Left renal cortex interstitium (tissue), 4 donors: ENCODE measurements around the gene PTPRK. TPM values are rescaled to one million over a fixed set of nuclear protein-coding genes. Genes with fewer than 3 reads are reported as not detected.

Experiments
- DNase-seq, 4 donors: peaks; one replicate each; pipeline ENCODE4 v3.0.0-alpha.2; 2013; ENCODE audit warnings: low read depth in 4 of 4, low spot score in 2 of 4, missing footprints in 1 of 4
- polyA plus RNA-seq, 4 donors: library from polyadenylated mRNA; unstranded; fragments of 120-200 nt; gene quantifications; one replicate each; pipeline ENCODE4 v1.2.1, GENCODE V29; 2013; ENCODE audit not compliant: insufficient read length in 4 of 4

The PTPRK gene
- polyA plus RNA-seq, 4 donors, result 47.6 to 56.0 (median 49.7) TPM

DNA sequence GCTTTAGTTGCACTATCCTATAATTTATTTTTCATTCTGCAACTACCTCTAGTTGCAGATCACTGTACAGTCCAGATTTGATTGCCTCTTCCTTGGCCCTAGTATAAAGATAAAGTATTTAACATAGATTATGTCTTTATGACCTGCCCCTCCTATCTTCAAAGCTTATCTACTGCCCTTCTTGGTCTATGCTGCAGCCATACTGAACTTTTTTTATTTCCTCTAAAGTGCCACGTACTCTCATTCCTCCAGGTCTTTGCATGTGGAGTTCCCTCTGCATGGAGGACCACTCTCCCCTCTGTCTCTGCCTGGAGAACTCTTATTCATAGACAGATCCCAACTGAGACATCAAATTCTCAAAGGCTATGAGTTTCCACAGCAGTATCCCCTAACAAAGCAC is 168.0 kb downstream of the PTPRK start:
- DNase-seq, result no peak

DNA sequence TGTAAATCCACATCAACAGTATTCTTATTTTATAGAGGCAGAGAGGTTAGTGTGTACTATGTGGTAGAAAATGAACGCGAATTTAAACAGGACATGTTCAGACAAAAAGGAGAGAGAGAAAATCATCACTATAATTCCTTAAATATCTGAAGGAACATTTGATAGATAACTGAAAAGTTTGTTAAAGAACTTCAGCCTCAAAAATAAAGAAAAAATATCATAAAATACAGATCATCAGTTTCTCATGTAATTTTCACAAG is 169.2 kb downstream of the PTPRK start:
- DNase-seq, result no peak

DNA sequence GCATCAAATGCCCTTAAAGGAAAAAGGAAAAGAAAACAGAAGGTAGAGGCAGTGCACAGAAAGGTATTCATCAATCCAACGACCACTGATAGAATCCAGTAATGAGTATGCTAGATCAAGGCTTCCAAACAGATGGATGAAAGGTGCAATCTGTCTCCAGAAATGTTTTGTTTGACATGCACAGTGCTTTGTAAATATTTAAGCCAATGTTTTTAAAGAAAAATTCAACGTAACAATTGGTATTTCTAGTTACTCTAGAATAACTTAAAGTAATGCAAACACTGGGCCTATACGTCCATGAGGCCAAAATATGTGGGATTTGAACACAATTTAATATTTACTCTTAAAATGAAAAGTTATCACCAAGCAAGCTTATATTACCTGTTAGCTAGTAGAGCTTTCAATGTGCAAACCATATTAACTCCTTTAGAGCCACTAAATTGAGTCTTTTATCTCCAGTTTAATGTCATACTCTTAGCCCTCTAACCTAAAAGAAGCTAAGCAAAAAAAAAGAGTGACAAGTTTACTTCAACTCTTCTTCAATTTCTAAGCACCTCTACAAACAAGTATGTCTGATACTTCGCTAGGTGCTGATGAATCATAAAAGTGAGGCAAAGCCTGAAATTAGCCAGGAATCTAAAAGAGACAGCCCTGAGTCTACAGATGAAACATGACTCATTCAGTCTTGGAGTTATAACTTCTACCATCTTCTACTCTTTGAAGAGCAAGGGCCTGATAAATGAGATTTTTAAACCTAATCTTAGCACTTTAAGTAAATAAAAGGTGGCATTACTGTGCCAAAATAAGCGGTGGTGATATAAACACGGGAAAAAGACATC is 169.8 kb downstream of the PTPRK start:
- no peak for DNase-seq

DNA sequence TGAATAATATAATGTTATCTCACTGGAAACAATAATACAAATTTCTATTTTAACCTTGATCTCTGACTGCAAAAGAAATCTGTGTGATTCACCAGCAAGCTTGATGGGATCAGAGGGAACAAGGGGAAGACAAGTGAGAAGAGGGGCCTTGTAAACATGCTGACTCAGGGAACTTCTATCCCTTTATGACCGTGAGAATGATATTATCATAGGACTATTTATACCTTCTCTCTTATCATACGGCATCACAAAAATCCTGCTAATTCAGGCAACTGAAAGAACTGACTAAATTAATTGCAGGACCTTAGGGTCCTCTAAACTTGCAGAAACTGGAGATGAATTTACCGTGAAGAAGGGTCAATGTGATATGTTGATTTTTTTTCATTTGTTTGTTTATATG is 173.3 kb downstream of the PTPRK start:
- DNase-seq, result no peak

DNA sequence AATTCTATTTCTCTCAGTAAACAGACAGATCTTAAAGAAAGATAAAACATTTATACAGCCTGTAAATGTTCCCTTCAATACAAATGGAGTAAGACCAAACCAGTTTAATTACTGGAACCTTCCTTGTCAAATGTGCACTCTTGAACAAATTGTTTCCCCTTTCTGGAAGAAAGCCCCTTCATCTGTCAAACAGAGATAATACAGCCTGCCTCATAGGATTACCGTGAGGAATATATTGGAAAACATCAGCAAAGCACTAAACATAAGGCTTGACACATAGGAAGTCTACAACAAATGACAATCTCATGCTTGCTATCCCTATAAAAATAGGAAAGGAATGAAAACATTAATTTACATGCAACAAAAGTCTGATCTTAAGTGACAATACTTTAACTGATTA is 173.8 kb downstream of the PTPRK start:
- no peak for DNase-seq

DNA sequence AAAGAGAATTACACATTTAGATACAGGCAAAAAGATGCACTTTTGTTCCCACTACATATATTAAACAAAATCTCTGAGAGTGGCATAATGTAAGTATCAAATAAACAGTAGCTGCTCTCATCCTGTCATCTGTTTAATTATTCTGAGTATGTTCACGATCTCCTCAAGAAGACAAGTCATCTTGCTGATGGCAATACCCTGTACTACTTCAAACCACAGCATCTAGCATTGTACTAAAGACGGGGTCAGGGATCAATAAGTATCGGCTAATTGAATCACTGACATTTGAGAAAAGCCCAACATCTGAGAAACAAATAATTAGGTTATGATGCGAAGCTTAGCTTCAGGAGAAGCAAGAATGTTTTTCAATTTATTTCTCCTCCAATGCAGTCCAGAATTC is 175.1 kb downstream of the PTPRK start:
- no peak for DNase-seq

DNA sequence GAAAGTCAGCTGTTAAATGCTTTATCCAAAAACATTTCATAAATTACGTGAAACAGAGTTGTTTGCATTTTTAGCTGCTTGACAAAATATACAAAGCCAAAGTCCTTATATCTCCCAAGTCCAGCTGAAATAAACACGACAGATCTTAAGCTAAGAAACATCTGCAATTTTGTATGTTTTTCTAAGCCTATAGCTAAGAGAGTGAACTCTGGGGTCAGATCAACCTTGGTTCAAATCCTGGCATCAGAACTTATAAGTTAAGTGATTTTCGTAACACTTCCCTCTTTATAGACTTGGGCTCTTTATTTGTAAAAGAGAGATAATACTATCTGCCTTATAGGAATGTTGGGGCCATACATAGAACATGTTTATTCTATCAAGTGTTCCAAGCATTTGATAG is 176.7 kb downstream of the PTPRK start:
- DNase-seq, result no peak

DNA sequence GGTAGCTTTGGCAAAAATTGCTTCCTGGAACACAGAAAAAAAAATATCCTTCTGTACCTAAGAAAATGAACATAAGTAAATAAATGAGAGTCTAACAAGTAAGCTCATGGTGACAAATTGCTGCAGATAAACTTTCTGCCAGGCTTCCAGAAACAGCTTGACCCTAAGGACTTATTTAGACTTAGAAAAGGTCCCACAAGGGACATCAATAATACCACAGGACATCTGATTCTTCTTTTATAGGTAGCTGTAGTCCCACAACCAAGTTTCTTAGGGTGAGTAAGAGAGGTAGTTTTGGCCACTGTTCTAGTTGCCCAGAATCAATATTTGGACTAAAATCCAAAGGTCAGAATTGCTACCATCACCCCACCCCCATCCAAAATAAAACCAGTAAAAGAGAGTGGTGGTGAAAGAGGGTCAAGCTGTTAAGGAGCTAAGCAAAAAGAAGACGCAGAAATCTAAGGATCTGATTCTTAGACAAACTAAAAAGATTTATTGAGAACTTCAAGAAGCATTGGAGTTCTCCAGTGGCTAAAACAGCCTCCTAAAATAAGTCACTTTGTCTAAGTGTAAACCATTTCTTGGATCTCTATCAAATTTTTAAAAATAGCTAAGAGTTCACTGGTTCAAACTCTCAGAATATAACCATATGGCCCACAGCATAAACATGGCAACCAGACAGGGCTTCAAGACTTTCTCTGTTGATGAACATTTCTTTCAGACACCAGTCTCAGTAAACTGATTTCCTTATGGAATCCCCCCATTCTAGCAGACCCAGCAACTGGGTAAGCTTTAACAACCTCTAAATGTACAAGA is 180.6 kb downstream of the PTPRK start:
- DNase-seq, result no peak

DNA sequence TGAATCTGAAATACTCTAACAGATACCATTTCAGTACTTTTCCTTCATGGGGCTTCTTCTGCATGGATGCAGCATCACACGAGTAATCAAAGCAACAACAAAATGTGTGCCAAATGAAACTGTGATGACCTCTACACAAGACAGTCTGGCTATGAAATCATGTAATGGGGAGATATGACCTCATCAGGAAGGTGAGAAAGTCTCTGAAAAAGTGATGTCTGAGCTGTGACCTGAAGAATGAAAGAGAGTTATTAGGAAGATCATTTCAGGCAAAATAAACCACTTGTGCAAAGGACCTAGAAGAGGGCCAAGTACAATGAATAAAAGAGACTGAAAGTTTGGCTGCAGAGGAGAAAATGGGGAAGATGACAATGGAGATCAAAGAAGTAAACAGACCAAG is 182.8 kb downstream of the PTPRK start:
- no peak for DNase-seq

DNA sequence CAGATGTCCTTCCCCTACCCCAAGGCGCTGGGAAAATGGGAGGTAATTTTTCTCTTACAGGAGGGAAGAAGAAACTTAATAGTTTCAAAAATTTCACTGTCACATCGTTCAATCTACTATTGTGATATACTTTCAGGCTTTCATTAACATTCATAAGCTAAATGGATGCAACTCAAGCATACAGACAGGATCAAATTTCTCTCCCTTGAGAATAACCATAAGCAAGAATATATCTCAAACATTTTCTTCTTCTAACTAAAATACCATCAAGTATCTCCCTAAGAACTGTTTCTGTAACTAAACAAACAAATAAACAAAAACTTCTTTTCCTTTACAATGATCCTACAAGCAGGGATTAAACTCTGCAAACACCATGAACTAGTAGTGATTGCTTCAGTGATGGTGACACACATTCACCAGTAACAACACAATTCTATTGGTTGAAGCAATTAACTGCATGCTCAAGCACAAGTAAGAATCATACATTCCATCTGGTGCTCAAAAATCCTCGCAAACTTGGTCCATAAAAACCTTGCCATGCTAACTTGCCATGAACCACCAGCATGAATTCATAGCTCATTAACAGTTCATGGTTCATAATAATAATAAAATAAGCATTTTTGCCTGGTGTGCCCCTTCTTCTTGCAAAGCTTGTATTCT is 183.8 kb downstream of the PTPRK start:
- no peak for DNase-seq

DNA sequence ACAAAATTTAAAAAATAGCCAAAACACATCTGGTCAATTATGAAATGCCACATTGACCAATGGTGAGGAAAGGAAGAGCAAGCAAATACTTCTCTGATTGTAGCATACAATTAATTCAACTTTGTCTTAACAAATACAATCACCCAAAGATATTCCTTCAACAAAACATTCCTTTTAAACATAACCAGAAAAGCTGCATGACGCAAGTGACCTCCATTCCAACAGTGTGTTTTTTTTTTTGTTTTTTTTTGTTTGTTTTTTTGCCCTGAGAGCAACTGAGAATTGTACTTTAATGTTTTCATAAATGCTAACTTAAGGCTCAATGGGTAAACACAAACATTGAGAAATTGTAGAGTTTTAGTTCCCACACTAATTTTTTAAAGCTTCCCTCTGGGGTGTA is 184.4 kb downstream of the PTPRK start:
- DNase-seq, result no peak

DNA sequence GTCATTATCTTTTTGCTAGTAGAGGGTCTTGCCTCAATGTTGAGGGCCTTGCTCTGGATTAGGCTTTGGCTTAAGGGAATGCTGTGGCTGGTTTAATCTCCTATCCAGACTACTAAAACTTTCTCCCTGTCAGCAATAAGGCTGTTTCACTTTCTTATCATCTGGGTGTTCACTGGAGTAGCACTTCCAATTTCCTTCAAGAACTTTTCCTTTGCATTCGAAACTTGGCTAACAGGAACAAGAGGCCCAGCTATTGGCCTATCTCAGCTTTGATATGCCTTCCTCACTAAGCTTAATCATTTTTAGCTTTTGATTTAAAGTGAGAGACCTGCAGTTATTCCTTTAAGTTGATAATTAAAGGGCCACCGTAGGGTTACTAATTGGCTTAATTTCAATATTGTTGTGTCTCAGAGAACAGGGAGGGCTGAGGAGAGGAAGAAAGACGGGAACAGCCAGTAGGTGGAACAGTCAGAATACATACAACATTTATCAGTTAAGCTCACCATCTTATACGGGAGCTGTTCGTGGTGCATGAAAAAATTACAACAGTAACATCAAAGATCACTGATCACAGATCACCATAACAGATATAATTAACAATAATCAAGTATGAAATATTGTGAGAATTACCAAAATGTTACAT is 186.7 kb downstream of the PTPRK start:
- DNase-seq, result no peak

DNA sequence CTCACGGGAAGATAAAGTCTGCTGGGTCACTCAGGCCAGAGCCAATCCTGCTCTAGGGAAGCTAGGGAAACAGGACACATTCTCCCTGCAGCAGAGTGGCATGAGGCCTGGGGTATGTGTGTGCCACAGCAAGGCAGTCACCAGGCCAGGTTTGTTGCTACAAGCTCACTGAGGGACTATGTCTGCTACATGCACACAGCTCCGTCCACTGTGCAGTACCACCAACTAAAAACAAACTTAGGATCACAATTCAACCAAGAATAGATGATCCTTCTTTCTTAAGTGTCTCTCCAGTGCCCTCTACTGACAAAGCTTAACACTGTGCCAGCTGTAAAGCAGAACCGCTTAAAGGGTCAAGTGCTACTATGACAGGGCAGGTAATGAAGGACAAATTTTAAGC is 192.5 kb downstream of the PTPRK start:
- DNase-seq, result no peak

DNA sequence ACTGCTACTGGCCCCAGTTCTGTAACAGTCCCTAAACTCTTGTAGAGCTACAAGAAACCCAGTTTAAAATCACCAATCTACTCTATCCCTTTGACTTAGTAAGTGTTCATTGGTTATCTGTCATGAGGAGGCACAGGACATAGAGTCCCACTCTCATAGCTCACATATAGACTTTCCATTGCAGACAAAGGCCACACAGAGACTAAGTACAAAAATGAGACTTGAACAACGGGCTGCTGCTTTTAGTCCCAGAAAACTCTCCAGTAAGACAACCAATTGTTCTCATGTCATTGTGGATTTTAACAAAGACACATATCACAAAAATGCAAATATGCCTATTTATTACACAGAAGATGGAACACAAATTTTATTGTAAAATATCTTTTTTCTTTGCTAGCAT is 197.4 kb downstream of the PTPRK start:
- no peak for DNase-seq

DNA sequence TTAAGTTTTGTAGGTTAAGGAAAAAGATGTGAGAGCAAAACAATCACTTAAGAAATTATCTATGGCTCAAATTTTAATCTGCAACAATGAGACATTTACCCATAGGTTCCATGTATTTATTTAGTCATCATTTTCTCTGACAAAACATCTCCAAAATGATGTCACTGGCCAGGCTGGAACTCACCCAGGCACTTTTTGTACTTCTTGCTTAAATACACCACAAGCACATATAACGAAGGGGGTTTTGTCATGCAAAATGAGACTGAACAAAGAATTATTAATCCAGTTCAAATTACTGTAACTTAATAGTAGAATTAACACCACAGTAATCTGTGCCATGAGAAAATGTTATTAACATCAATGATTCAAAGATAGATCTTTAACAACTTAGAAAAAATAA is 200.5 kb downstream of the PTPRK start:
- DNase-seq, result no peak

DNA sequence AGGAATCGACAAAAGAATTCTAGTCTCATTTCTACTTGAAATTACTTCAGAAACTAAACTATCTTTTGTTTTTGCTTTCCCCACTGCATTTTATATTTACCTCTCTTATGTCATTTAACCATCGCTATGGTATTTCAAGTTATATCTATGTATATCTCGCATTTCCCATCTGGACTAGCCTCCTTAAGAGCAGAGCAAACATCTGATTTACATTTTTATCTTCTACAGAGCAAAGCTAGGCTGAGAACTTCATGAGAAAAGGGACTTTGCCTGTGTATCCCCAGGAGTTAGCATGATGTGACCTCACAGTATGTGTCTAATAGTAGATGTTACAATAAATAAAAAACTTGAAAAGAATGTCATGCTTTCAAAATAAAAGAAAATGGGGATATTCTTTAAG is 201.2 kb downstream of the PTPRK start:
- no peak for DNase-seq

DNA sequence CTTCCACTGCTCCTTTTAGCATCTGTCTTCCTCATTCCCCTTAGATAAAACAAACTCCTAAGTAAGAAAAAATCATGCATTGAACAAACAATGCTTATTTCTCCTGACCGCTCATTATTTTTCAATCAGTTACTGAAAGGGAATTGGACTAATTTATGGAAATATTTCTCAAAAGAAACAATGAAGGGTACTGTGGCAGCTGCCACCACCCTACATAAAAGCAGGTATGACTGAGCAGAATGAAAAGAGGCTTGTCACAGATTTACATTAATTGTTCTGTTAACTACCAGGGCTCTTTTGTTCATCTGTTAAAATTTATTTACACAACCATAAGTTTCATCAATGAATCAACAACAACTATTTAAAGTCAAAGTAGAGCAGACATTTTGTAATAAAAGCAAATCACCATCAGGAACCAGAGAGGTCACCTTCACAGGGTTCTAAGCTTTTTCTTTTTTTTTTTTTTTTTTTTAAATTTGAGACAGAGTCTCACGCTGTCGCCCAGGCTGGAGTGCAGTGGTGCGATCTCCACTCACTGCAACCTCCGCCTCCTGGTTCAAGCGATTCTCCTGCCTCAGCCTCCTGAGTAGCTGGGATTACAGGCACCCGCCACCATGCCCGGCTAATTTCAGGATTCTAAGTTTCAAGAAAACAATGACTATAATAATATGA is 204.0 kb downstream of the PTPRK start:
- no peak for DNase-seq

DNA sequence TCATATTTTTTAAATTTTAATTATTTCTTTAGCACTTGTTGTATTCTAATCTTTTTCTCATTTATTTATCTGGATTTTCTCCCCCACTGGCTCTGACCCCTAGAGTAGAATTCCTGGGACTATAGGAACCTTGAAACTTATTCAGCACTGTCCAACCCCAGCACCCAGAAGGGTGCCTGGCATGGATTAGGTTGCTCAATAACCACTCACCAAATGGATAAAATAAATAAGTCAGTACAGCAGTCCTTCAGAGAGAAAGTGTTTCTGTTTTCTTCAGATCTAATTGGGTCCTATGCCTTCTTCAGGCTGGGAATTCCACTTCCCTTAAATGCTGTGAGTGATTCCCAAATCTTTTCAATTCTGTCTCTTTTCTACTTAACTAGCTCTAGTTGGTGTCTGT is 206.2 kb downstream of the PTPRK start:
- no peak for DNase-seq

DNA sequence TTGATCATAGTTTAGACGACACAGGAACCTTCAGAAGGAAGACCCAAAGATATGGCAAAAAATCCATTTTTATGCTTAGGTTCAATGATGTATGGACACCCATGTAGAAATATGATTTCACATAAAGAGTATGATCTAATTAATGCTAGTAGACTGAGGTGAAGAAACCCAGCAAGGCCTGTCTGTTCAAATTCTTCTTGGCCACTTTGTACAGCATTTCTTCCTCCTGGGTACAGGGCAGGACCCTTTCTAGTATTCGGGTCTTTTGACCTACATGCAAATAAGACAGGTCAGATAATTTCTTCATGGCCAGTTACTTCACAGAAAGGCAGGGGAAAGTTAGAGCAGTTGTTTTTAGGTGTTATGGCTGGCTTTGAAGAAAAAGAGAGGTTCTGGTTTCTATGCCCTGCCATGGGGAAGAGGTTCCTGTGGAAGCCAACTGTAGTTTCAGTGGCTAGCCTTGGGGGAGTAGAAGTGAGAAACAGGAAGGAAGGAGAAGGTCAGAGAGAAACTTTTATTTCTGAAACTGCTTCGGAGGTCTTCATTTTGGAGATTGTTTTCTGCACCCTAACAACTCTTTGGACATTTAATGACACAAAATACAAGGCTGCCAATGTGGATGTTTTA is 208.3 kb downstream of the PTPRK start:
- no peak for DNase-seq

DNA sequence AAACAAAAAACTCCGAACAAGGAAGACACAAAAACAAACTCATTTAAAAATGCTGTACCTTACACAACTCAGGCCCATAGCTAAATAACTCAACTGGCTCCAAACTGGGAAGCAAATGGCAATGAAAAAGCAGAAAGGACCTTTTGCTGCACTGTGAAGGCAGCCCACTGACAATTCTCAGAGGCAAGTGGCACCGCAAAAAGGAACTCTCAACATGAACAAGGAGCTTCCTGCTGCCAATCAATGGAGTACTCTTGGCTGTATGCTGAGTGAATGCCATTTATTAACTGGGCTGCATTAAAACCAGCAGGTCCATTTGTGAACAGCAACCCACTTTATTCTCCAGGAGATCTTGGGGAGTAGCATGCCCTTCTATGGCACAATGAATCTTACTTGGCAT is 209.9 kb downstream of the PTPRK start:
- no peak for DNase-seq
